Colonic mucosa (tissue), 4 donors: ENCODE data around the gene USP12. TPM values are rescaled to one million over a fixed set of nuclear protein-coding genes. Genes with fewer than 3 reads are reported as not detected.

ENCODE experiments used
- DNase-seq: peaks from one replicate; pipeline ENCODE4 v3.0.0-alpha.2; 2020
- H3K27ac ChIP-seq: fragments of 200-600 bp; one replicate; pipeline ENCODE4 v1.8.0; 2021
- H3K27me3 ChIP-seq: fragments of 200-600 bp; one replicate; pipeline ENCODE4 v1.8.0; 2021
- H3K36me3 ChIP-seq: fragments of 200-600 bp; one replicate; pipeline ENCODE4 v1.8.0; 2021
- H3K4me1 ChIP-seq: fragments of 200-600 bp; one replicate; pipeline ENCODE4 v1.8.0; 2021; ENCODE audit warnings: mild to moderate bottlenecking
- H3K4me3 ChIP-seq: fragments of 200-600 bp; one replicate; pipeline ENCODE4 v1.8.0; 2021
- H3K9ac ChIP-seq, 2 donors: one replicate each; pipeline ENCODE4 v1.7.0; 2013; ENCODE audit warnings: control low read depth in 2 of 2, low read depth in 2 of 2, low read length in 2 of 2
- H3K9me3 ChIP-seq: fragments of 200-600 bp; one replicate; pipeline ENCODE4 v1.8.0; 2021
- intact Hi-C: fragments of 100-400 bp; cut with DNase I; formaldehyde crosslinking; loops from one replicate; pipeline ENCODE4 v1.14.1; 2022
- total RNA-seq, 2 donors: library from RNA; stranded (reverse); fragmentation: NEBNext Ultra II Directional in 1 of 2; extraction: Animal tissue kit (Norgen Biotek cat#: 25700) in 1 of 2; gene quantifications; one replicate each; pipeline ENCODE4 v1.2.1, GENCODE V29; 2021
- TF ChIP-seq, protein P1 (sequence below): fragments of 200-600 bp; IDR thresholded peaks from one replicate; pipeline ENCODE4 v1.8.0; 2022; ENCODE audit warnings: antibody characterized with exemption, mild to moderate bottlenecking
- donor health status: healthy.
- donor health status: DM: no; HTN: no; CAD: no.
- donor health status: DM: no; HTN: no; CAD: no.

The USP12 gene
- total RNA-seq, 2 donors from 2014 or later: 28.0 to 48.0 TPM

DNA sequence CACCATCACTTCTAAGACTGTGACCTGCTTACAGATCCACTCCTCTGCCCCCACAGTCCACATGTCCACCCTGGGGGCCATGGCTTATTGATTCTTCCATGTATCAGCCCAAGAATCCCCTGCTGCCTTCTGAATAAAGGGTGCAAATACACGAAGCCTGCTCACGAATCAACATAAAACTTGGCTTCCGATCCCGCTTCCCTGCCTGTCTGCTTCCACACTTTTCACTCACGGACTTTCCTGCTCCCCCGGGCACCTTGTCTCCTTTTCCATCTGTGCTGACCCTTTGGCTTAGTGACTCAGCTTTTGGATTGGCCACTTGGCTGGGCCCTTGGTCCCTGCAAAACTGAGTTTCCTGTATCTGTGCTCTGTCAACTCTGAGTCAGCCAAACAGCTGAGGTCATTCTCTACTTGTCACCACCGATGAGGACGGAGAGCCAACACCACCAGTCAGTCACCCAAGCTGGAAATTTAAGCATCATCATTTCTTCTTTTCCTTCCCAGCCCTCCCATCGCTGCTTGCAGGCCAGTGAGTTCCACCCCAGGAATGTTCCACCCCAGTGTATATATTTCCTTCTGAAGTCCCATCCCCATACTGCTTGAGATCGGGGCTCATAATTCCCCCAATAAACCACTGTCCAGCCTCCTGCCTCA is 11.4 kb upstream of the USP12 start:
- no peaks in the 10 kb centered on the region for H3K27me3 ChIP-seq
- peak; percentile 19 for DNase-seq
- no peaks in the 10 kb centered on the region for H3K4me1 ChIP-seq
- no peak overlapping the region for H3K9ac ChIP-seq
- no peak overlapping the region for H3K27ac ChIP-seq
- intact Hi-C loops: no loop called here
- no peaks in the 10 kb centered on the region for H3K9me3 ChIP-seq
- TF ChIP-seq, protein P1, sequence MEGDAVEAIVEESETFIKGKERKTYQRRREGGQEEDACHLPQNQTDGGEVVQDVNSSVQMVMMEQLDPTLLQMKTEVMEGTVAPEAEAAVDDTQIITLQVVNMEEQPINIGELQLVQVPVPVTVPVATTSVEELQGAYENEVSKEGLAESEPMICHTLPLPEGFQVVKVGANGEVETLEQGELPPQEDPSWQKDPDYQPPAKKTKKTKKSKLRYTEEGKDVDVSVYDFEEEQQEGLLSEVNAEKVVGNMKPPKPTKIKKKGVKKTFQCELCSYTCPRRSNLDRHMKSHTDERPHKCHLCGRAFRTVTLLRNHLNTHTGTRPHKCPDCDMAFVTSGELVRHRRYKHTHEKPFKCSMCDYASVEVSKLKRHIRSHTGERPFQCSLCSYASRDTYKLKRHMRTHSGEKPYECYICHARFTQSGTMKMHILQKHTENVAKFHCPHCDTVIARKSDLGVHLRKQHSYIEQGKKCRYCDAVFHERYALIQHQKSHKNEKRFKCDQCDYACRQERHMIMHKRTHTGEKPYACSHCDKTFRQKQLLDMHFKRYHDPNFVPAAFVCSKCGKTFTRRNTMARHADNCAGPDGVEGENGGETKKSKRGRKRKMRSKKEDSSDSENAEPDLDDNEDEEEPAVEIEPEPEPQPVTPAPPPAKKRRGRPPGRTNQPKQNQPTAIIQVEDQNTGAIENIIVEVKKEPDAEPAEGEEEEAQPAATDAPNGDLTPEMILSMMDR: no peak
- H3K36me3 ChIP-seq: no peaks in the 10 kb centered on the region
- H3K4me3 ChIP-seq: no peak overlapping the region

DNA sequence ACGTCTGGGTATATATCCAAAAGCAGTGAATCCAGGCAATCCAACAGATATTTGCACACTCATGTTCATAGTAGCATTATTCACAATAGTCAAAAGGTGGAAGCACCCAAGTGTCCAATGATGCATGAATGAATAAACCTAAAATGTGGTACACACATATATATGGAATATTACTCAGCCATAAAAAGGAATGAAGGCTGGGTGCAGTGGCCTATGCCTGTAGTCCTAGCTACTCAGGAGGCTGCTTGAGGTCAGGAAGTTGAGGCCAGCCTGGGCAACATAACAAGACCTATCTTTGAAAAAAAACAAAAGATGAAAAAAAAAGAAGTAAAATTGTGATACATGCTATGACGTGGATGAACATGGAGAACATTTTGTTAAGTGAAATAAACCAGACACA is 10.4 kb upstream of the USP12 start:
- Histone ChIP-seq H3K9me3 (no peaks in the 10 kb centered on the region), H3K36me3 (no peaks in the 10 kb centered on the region), H3K27ac (no peak overlapping the region), H3K4me1 (no peaks in the 10 kb centered on the region), H3K4me3 (no peak overlapping the region), H3K27me3 (no peaks in the 10 kb centered on the region), H3K9ac (no peak overlapping the region)
- DNase-seq: no peak
- intact Hi-C loops: no loop called here
- TF ChIP-seq, protein P1: no peak

DNA sequence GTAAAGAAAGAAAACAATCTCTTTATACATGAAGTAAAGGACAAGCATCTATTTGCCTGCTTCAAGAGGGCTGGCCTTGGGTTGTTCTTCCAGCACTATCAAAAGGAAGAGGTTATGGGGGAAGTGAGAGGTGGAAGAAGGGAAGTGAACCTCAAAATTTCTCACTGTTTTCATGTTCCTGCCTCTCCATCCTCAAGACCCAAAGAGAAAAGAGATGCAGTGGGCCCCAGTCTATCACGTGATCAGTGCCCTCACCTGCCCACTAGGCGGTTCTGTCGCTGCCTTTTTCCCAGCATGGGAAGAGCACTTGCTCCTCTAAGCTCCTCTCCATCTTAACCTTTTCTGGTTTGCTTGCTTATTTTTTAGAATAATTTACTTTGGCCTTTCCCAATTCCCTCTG is 6.2 kb upstream of the USP12 start:
- no peak overlapping the region for H3K9ac ChIP-seq
- no peaks in the 10 kb centered on the region for H3K27me3 ChIP-seq
- DNase-seq: peak; percentile 25
- TF ChIP-seq, protein P1: no peak
- H3K4me1 ChIP-seq: no peaks in the 10 kb centered on the region
- no peaks in the 10 kb centered on the region for H3K36me3 ChIP-seq
- intact Hi-C loops: no loop called here
- no peaks in the 10 kb centered on the region for H3K9me3 ChIP-seq
- H3K4me3 ChIP-seq: no peak overlapping the region
- H3K27ac ChIP-seq: no peak overlapping the region

DNA sequence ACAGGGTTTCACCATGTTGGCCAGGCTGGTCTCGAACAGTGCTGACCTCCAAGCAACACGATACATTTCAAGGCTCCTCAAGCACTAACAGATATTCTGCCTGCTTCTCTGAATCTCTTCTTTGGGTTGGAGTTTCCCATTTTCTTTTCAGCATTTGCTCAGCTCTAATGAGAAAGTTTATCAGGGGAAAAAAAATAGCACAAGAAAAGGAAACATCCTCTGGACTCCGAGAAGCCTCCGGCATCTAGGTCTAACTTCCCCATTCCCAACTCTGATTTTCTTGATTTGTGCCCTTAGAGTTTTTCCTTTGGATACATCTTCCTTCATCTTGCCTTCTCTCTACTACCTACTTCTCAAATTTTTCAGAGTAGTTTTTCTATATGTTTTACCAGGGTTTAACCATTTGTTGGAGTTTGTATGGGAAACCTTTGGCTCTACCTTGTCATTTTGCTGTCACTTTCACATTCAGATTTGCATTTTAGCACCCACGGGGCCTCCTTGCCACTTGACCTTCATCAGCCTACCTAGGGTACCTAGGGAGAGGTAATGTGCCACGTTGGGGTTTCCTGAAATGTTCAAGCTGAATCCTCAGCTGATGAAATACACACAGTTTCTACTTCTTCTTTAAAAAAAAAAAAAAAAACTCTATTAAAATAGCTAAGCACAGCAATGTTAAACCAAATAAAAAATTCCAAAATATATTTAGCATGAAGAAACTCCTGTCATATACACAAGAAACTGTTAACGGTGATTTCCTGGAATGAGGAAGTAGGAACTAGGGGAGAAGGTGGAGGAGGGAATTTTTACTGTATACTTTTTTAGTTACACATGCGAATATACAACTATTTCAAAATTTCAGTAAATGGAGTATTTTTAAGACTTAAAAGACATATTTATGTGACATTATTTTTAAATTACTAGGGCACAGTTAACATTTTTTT is 5.1 kb upstream of the USP12 start:
- no peaks in the 10 kb centered on the region for H3K27me3 ChIP-seq
- no peak overlapping the region for H3K9ac ChIP-seq
- H3K9me3 ChIP-seq: no peaks in the 10 kb centered on the region
- H3K27ac ChIP-seq: no peak overlapping the region
- no peak overlapping the region for H3K4me3 ChIP-seq
- H3K36me3 ChIP-seq: no peaks in the 10 kb centered on the region
- H3K4me1 ChIP-seq: no peaks in the 10 kb centered on the region
- no peak for DNase-seq
- TF ChIP-seq, protein P1: no peak
- intact Hi-C loops: no loop called here

DNA sequence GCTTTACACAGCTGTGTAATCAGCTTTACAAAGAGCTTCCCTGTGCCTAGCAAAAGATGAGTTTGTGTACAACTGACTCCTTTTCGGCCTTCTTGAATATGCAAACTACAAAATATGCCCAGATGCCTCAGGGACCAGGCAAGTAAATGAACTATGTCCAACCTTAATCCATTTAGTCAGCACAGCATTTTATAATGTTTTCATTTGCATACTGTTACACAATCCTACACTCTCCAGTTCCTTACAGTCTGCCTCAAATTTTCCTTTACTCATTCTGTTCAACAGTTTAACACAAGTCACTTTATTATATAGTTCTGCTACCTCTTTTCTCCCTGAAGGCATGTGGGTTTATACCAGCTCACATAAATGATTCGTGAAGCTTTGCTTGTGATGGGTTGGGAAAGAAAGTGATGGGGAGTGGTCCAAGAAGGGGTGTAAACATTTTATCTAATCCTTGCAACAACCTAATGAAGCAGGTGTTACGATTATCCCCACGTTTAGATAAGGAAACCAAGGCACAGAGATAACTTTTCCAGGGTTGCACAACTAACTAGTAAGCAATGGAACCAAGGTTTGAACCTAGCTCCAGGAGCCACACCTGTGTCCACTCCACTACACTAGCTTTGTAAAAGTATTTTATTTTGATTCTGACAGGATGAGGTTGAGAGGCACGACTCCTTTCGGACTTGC is 3.3 kb upstream of the USP12 start:
- peaks cover 2% of the 10 kb centered on the region for H3K4me1 ChIP-seq
- H3K27ac ChIP-seq: no peak overlapping the region
- H3K9me3 ChIP-seq: no peaks in the 10 kb centered on the region
- H3K9ac ChIP-seq: no peak overlapping the region
- intact Hi-C loops: loop anchor here (5.0 kb wide), 1 partner anchor 77 kb away; the partner anchor contains the start of gene RPL21
- H3K4me3 ChIP-seq: no peak overlapping the region
- no peaks in the 10 kb centered on the region for H3K27me3 ChIP-seq
- no peak for DNase-seq
- TF ChIP-seq, protein P1: no peak
- H3K36me3 ChIP-seq: no peaks in the 10 kb centered on the region
